ENCODE measurements around the gene FOXN1.
"Not testable (repeated sequence)": the region's sequence is repeated elsewhere in the genome, so short reads cannot be mapped to it uniquely, and the experiment has no call there.

FOXN1 gene

DNA sequence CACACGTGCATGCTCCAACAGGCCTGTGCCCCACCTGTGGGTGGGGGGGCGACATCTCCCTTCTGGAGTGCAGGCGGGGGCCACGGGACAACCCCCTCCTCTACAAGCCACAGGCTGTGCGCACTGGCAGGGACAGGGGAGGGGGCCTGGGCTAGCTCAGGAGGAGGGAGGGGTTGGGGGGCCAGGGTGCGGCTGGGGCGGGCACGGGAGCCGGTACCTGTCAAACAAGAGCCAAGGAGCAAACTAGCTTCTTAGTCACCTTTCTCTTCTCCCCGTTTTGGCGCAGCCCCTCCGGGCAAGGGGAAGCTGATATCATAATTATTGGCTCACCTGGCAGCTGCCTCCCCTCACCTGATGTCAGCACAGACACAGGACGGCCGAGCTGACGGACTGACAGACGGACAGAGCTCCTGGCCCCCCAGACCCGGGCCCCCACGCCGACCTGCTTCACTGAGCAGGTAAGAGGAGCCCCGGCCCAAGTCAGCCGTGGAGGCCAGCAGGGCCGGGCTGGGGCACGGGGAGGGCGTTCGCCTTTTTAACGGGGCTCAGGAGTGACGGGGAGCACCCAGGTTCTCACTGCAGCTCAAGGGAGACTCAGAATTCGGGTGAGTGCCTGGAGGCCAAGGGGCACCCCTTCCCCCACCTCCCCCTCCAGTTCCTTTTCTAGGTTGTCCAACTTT is at the start of gene FOXN1:
FOXN1 (plus strand) TSS at position 363 of the 680 bp plus-strand sequence. CDS start 17,622 bp downstream, outside the sequence.
- DNase-seq (ENCODE audit: low read depth) = no peak

- DNase-seq (ENCODE audit: low read depth) = no peak
These were observed 48.3 kb upstream of the FOXN1 start for GRCh38 chr17:28457890-28458289.

GRCh38 chr17:28458881-28459280 is 47.3 kb upstream of the FOXN1 start:
- not testable (repeated sequence) for DNase-seq (ENCODE audit: low read depth)

GRCh38 chr17:28460901-28461300 is 45.2 kb upstream of the FOXN1 start:
- no peak for DNase-seq (ENCODE audit: low read depth)

DNA sequence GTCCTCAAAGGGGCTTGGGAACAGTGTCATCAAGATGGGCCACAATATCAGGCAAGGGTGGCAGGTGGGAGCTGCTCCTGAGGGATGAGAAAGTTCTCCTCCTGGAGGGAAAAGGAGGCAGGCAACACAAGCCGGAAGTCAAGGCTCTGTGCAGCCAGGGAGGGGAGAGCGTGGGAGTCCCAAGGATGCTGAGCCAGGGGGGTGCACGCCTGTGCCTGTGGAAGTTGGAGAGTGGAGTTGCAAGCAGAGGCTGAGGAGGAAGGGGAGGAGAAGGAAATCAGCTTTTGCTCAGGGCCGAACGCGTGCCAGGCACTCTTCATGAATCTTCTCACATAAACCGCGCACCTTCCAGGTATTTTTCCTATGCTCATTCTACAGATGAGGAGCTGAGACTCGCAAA is 40.1 kb upstream of the FOXN1 start:
- no peak for DNase-seq (ENCODE audit: low read depth)

- no peak for DNase-seq (ENCODE audit: low read depth)
These were observed 39.6 kb upstream of the FOXN1 start for GRCh38 chr17:28466521-28467048.

DNA sequence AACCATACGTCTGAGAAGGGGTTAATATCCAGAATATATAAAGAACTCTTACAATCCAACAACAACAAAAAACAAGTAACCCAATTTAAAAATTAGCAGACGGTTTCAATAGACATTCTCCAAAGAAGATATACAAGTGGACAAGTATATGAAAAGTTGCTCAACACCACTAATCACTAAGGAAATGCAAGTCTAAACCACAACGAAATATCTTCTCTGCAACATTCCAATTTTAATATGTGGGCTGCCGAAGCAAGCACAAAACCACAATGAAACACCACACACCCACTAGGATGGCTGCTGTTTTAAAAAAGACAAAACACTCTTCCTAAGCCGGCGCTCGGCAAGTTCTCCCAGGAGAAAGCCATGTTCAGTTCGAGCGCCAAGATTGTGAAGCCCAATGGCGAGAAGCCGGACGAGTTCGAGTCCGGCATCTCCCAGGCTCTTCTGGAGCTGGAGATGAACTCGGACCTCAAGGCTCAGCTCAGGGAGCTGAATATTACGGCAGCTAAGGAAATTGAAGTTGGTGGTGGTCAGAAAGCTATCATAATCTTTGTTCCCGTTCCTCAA is 38.6 kb upstream of the FOXN1 start:
- peak; percentile 39 for DNase-seq (ENCODE audit: low read depth)

- not testable (repeated sequence) for DNase-seq (ENCODE audit: low read depth)
These were observed 38.0 kb upstream of the FOXN1 start for GRCh38 chr17:28468033-28468735.

- DNase-seq (ENCODE audit: low read depth) = no peak
These were observed 37.4 kb upstream of the FOXN1 start for GRCh38 chr17:28468781-28469180.

DNA sequence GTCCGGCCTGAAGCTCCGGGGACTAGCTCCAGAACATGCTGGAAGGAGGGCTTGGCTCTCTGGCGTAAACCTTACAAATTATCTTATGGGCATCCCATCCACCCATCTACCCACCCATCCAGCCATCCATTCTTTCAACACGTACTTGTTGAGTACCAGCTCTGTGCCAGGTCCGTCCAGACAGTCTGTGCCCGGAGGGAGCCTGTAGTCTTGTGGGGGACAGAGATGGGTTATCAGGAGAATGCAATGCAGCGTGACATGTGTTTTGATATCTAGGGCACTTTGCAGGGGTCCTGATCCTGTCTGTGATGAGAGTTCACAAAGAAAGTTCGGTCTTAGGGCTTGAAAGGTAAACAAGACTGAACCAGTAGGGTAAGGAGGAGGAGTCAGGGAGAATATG is 36.8 kb upstream of the FOXN1 start:
- no peak for DNase-seq (ENCODE audit: low read depth)

DNA sequence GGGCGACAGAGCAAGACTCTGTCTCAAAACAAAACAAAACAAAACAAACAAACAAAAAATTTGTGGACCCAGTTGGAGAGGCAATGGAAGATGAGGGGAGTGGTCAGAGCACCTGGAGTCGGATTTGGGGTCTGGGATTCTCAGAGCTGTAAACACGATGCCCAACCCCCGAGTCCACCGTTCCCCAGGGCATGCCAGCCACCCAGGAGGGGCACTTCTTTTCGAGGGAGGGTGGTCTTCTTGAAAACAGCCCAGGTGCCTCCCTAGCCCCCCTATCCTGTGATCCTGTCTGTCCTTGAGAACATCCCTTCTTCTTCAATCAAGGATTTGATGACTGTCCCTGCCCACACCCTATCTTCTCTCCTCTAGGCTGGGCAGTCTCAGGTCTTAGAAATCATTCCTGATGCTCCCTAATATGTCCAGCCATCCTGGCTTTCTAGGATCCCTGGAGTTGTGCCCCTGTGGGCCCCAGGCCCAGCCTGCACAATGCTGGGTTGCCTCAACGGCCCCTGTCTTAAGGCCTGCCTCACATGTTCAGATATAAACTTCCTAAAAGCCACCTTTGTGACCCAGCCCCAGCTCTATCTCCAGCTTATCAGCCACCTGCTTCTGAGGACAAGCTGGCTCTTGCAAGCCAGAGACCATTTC is 35.8 kb upstream of the FOXN1 start:
- DNase-seq (ENCODE audit: low read depth) = no peak

GRCh38 chr17:28470914-28471366 is 35.2 kb upstream of the FOXN1 start:
- no peak for DNase-seq (ENCODE audit: low read depth)

DNA sequence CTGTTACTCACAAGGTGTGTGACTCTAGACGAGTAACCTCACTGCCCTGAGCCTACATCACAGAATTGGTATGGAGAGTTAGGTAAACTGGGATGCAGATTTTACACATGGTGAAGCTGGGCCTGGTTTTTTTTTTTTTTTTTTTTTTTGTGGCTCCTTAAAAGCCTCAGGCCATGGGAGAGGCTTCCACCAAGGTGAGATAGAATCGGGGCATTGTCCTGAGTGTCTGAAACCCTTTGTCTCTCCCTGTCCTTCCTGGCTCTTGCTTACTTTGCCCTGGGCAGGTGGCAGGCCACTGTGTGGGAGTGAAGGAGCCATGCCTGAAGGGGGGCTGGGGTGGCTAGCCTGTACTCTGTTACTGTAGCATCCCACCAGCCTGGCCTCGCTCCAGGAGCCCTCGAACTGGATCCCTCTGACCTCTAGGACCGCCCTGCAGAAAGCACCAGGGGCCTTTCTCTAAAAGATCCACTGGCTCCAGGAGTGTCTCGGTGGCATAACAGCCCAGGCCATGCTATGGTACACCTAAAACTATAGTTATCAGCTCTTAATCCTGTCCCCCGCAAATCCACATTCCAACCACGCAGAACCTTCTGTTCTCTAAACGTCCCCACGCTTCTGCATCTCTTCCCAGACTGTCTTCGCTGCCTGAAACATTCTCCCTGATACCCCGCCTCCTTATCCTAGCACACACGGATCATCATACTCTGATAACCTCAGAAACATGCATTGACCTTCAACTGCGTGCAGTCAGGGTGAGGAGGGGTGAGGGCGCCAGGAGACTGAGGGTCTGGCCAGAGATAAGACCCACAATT is 34.4 kb upstream of the FOXN1 start:
- no peak for DNase-seq (ENCODE audit: low read depth)

- no peak for DNase-seq (ENCODE audit: low read depth)
These were observed 33.2 kb upstream of the FOXN1 start for GRCh38 chr17:28472871-28473497.

- DNase-seq (ENCODE audit: low read depth) = no peak
These were observed 32.6 kb upstream of the FOXN1 start, which contains the start of gene SLC13A2 for GRCh38 chr17:28473542-28473941. Gene SLC13A2, plus strand, starts transcription at chr17:28473644. Its CDS starts 69 bp downstream, at chr17:28473713.

- DNase-seq (ENCODE audit: low read depth) = no peak
These were observed 32.0 kb upstream of the FOXN1 start for GRCh38 chr17:28474111-28474531.

GRCh38 chr17:28475151-28475900 is 30.8 kb upstream of the FOXN1 start:
- no peak for DNase-seq (ENCODE audit: low read depth)

- no peak for DNase-seq (ENCODE audit: low read depth)
These were observed 29.9 kb upstream of the FOXN1 start for GRCh38 chr17:28476076-28476865.

DNA sequence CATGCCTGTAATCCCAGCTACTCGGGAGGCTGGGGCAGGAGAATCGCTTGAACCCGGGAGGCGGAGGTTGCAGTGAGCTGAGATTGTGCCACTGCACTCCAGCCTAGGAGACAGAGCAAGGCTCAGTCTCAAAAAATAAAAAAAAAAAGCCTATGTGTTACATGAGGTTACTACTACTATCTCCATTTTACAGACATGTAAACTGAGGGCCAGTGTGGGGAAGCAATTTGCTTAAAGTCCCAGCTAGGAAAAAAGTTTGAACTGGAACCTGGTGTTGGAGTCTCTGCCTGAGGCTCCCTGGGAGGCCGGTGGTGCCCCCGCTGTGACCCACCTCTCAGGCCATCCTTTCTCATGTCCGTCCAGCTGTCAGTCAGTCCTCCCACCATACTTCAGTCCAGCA is 28.2 kb upstream of the FOXN1 start:
- DNase-seq (ENCODE audit: low read depth) = no peak

Data from GM04504 (cell line).